CD4-positive, alpha-beta T cell (primary cell): ENCODE measurements around the gene SCN4A. TPM values are rescaled to one million over a fixed set of nuclear protein-coding genes. Genes with fewer than 3 reads are reported as not detected.

ENCODE experiments used
- ATAC-seq: fragments of 200-7000 bp; cut with Tn5 transposase; one replicate; pipeline ENCODE4 v1.10.0; 2022; ENCODE audit warnings: mild to moderate bottlenecking; ENCODE audit not compliant: poor library complexity
- CTCF ChIA-PET: fragments of 350-600 bp; sonication (Branson Sonifier 250); formaldehyde crosslinking; loops from one replicate; lab custom pipeline; 2021; ENCODE audit warnings: antibody characterized with exemption, inconsistent platforms; lab: Charles Lee
- POLR2A ChIA-PET: fragments of 350-600 bp; sonication (Branson Sonifier 250); formaldehyde crosslinking; loops from one replicate; lab custom pipeline; 2021; ENCODE audit warnings: antibody characterized with exemption, inconsistent platforms; lab: Charles Lee
- DNase-seq, 14 experiments: peaks; one replicate each; pipeline ENCODE4 v3.0.0-alpha.2; 2013 to 2020; ENCODE audit warnings: mixed read lengths in 2 of 14
- H3K27ac ChIP-seq, 2 donors: one replicate each; pipeline versions ENCODE4 v1.5.1 to v1.7.0; 2013; ENCODE audit warnings: low read length in 2 of 2, low read depth in 1 of 2, mild to moderate bottlenecking in 1 of 2
- H3K27me3 ChIP-seq, 2 experiments: 1 replicate in 1 of 2; 2 replicates in 1 of 2; pipeline versions ENCODE4 v1.6.1 to v1.7.0; 2013; ENCODE audit warnings: low read length in 2 of 2, control low read depth in 1 of 2, mild to moderate bottlenecking in 1 of 2, moderate library complexity in 1 of 2; ENCODE audit not compliant: insufficient read depth in 2 of 2, control insufficient read depth in 1 of 2
- H3K36me3 ChIP-seq: one replicate; pipeline ENCODE4 v1.6.1; 2013; ENCODE audit warnings: low read length, control low read depth; ENCODE audit not compliant: insufficient read depth
- H3K4me1 ChIP-seq: one replicate; pipeline ENCODE4 v1.6.1; 2013; ENCODE audit warnings: low read length, control low read depth; ENCODE audit not compliant: insufficient read depth
- H3K4me3 ChIP-seq: one replicate; pipeline ENCODE4 v1.5.1; 2013; ENCODE audit warnings: mild to moderate bottlenecking, low read length, moderate library complexity
- H3K9me3 ChIP-seq, 2 experiments: 1 replicate in 1 of 2; 2 replicates in 1 of 2; pipeline versions ENCODE4 v1.6.1 to v1.7.0; 2013; ENCODE audit warnings: low read length in 2 of 2, mild to moderate bottlenecking in 2 of 2, control low read depth in 1 of 2, moderate library complexity in 1 of 2; ENCODE audit not compliant: control insufficient read depth in 1 of 2, insufficient read depth in 1 of 2
- H3K27ac Mint-ChIP-seq: one replicate; pipeline ENCODE4 v1.8.0; 2020; ENCODE audit warnings: mixed read lengths
- H3K27me3 Mint-ChIP-seq: one replicate; pipeline ENCODE4 v1.8.0; 2021; ENCODE audit warnings: mixed read lengths
- H3K36me3 Mint-ChIP-seq: one replicate; pipeline ENCODE4 v1.8.0; 2021; ENCODE audit warnings: low read depth, mixed read lengths
- H3K4me1 Mint-ChIP-seq: one replicate; pipeline ENCODE4 v1.8.0; 2021; ENCODE audit warnings: low read depth, mixed read lengths
- H3K4me3 Mint-ChIP-seq: one replicate; pipeline ENCODE4 v1.8.0; 2020; ENCODE audit warnings: mild to moderate bottlenecking, mixed read lengths
- H3K9me3 Mint-ChIP-seq: one replicate; pipeline ENCODE4 v1.8.0; 2020; ENCODE audit warnings: mixed read lengths
- intact Hi-C, 2 experiments: fragments of 100-400 bp; cut with DNase I in 1 of 2; cut with micrococcal nuclease in 1 of 2; formaldehyde crosslinking; loops; one replicate each; pipeline versions ENCODE4 v1.15.1 to v1.9.0; 2023 to 2025; cut with DNase I, micrococcal nuclease
- total RNA-seq, 174 experiments: library from RNA in 2 of 174; stranded (reverse) in 2 of 174; gene quantifications; one replicate each; pipeline ENCODE4 v1.2.3 and lab custom pipeline; 2021 to 2026
- TF ChIP-seq, protein P1 (sequence below): fragments of 200-600 bp; IDR thresholded peaks from one replicate; pipeline ENCODE4 v1.8.0; 2022; ENCODE audit warnings: antibody characterized with exemption, mild to moderate bottlenecking

Gene SCN4A
- total RNA-seq, 2 experiments from 2014 or later = 0.03 TPM; not detected in 1

- H3K4me3 ChIP-seq = no peak overlapping the region
- H3K4me1 ChIP-seq = no peaks in the 10 kb centered on the region
- H3K9me3 Mint-ChIP-seq = no peaks in the 10 kb centered on the region
- H3K36me3 ChIP-seq = no peaks in the 10 kb centered on the region
- H3K27ac ChIP-seq = no peak overlapping the region
- ChIA-PET CTCF (interaction anchor here (1.0 kb wide), 1 partner anchor 17 kb away, joined by 3 read pairs; no protein-coding TSS in a partner anchor), POLR2A (no interaction called here)
- no peaks in the 10 kb centered on the region for H3K27me3 Mint-ChIP-seq
- no peak overlapping the region for H3K4me3 Mint-ChIP-seq
- no peaks in the 10 kb centered on the region for H3K9me3 ChIP-seq
- H3K27me3 ChIP-seq = peaks cover 0 to 3% of the 10 kb centered on the region in 2 experiments
- H3K27ac Mint-ChIP-seq = no peak overlapping the region
- ATAC-seq (no peak), DNase-seq (no peak)
- intact Hi-C loops = no loop called here
- no peaks in the 10 kb centered on the region for H3K36me3 Mint-ChIP-seq
- no peaks in the 10 kb centered on the region for H3K4me1 Mint-ChIP-seq
- TF ChIP-seq, protein P1, sequence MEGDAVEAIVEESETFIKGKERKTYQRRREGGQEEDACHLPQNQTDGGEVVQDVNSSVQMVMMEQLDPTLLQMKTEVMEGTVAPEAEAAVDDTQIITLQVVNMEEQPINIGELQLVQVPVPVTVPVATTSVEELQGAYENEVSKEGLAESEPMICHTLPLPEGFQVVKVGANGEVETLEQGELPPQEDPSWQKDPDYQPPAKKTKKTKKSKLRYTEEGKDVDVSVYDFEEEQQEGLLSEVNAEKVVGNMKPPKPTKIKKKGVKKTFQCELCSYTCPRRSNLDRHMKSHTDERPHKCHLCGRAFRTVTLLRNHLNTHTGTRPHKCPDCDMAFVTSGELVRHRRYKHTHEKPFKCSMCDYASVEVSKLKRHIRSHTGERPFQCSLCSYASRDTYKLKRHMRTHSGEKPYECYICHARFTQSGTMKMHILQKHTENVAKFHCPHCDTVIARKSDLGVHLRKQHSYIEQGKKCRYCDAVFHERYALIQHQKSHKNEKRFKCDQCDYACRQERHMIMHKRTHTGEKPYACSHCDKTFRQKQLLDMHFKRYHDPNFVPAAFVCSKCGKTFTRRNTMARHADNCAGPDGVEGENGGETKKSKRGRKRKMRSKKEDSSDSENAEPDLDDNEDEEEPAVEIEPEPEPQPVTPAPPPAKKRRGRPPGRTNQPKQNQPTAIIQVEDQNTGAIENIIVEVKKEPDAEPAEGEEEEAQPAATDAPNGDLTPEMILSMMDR = no peak
Observed at GRCh38 chr17:63973930-63974593, 1.3 kb upstream of the SCN4A start.

DNA sequence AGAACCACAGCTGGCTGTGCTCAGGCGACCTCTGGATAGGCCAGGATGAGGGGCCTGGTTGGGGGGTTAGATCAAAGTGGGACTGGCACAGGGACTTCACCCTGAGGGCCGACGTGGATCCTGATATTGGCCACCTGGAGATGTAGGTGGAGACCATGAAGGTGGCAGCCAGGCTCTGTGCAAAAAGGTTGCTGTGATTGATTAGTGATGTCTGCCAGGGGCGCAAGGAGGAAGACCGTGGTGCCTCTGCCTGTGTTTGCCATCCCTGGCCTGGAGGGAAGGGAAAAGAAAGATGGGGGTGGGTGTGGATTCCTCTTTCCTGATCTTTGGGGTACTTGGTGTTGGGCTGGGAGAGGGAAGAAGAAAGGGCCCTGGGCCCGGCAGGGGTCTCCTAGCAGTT, 529 bp upstream of the SCN4A start:
- ChIA-PET CTCF (no interaction called here), POLR2A (no interaction called here)
- TF ChIP-seq, protein P1 = no peak
- Histone ChIP-seq H3K4me3 (no peak overlapping the region), H3K4me1 (no peaks in the 10 kb centered on the region), H3K36me3 (no peaks in the 10 kb centered on the region), H3K27ac (no peak overlapping the region), H3K9me3 (no peaks in the 10 kb centered on the region), H3K27me3 (peaks cover 0 to 3% of the 10 kb centered on the region in 2 experiments)
- ATAC-seq = no peak
- Mint-ChIP-seq H3K4me3 (no peak overlapping the region), H3K4me1 (no peaks in the 10 kb centered on the region), H3K27me3 (no peaks in the 10 kb centered on the region), H3K9me3 (no peaks in the 10 kb centered on the region), H3K36me3 (no peaks in the 10 kb centered on the region), H3K27ac (no peak overlapping the region)
- no peak for DNase-seq
- intact Hi-C loops = no loop called here

DNA sequence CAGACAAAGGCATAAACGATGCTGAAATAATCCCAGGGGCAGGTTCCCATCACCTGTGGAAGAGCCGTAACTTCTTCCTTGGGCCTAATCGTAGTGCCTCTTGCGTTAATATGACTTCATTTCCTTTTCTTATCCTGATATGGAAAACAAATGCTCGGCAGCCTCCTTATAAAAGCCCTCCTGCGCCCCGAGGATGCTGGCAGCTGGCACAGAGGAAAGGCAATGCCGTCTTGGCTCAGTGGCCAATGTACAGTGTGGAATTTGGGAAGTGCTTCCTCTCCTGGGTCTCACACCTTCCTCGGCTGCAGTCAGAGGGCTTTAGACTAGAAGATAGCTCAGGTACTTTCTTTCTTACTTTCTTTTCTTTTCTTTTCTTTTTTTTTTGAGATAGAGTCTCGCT, 3.4 kb downstream of the SCN4A start:
- no peak overlapping the region for H3K27ac Mint-ChIP-seq
- no peak overlapping the region for H3K4me3 ChIP-seq

More for the DNA sequence above, 3.4 kb downstream of the SCN4A start:
- ChIA-PET POLR2A (no interaction called here), CTCF (no interaction called here)
- no peaks in the 10 kb centered on the region for H3K9me3 ChIP-seq
- no peaks in the 10 kb centered on the region for H3K36me3 ChIP-seq
- TF ChIP-seq, protein P1 = no peak
- H3K27me3 ChIP-seq = no peaks in the 10 kb centered on the region
- no peak for ATAC-seq
- intact Hi-C loops = no loop called here
- Mint-ChIP-seq H3K36me3 (no peaks in the 10 kb centered on the region), H3K9me3 (no peaks in the 10 kb centered on the region), H3K4me3 (no peak overlapping the region), H3K4me1 (peaks cover 10% of the 10 kb centered on the region), H3K27me3 (no peaks in the 10 kb centered on the region)
- DNase-seq = no peak
- peaks cover 9% of the 10 kb centered on the region for H3K4me1 ChIP-seq
- no peak overlapping the region for H3K27ac ChIP-seq
